Measurements from ENCODE around the gene MUC13. TPM values are rescaled to one million over a fixed set of nuclear protein-coding genes. Genes with fewer than 3 reads are reported as not detected.

MUC13 gene
- total RNA-seq, 4 donors from 2014 or later: not detected

- H3K9me3 ChIP-seq: no peaks in the 10 kb centered on the region
- WGBS, 2 donors (ENCODE audit: low coverage in 1 of 2): 95% methylated on average over 2 of the region's 3 CpGs; no CpG with 5 or more reads in 1 of the 2 donors
- H3K27me3 ChIP-seq: no peaks in the 10 kb centered on the region
- H3K27ac ChIP-seq: no peak overlapping the region
- no peaks in the 10 kb centered on the region for H3K36me3 ChIP-seq
- H3K4me1 ChIP-seq: no peaks in the 10 kb centered on the region
- H3K4me3 ChIP-seq: no peak overlapping the region
- ATAC-seq: no peak
- TF ChIP-seq EP300 (IDR thresholded peaks at IDR 0.05) (no peak), CTCF (IDR thresholded peaks at IDR 0.05) (no peak), POLR2A (IDR thresholded peaks at IDR 0.05) (no peak), POLR2AphosphoS5 (IDR thresholded peaks at IDR 0.05) (no peak)
Observed at GRCh38 chr3:124915254-124915653, 19.3 kb downstream of the MUC13 start.

GRCh38 chr3:124907957-124908356 is 26.6 kb downstream of the MUC13 start:
- ATAC-seq: no peak
- TF ChIP-seq POLR2AphosphoS5 (IDR thresholded peaks at IDR 0.05) (no peak), EP300 (IDR thresholded peaks at IDR 0.05) (no peak), CTCF (IDR thresholded peaks at IDR 0.05) (no peak)
- Histone ChIP-seq H3K27ac (no peak overlapping the region), H3K36me3 (no peaks in the 10 kb centered on the region), H3K4me3 (no peak overlapping the region), H3K4me1 (no peaks in the 10 kb centered on the region), H3K27me3 (no peaks in the 10 kb centered on the region), H3K9me3 (no peaks in the 10 kb centered on the region)
- WGBS, 2 donors (ENCODE audit: low coverage in 1 of 2): 71 to 78% methylated on average over 4 to 9 of the region's 9 CpGs

GRCh38 chr3:124904835-124905492 is 29.6 kb downstream of the MUC13 start:
- TF ChIP-seq POLR2A (IDR thresholded peaks at IDR 0.05) (no peak), EP300 (IDR thresholded peaks at IDR 0.05) (no peak), POLR2AphosphoS5 (IDR thresholded peaks at IDR 0.05) (no peak), CTCF (IDR thresholded peaks at IDR 0.05) (no peak)
- H3K27me3 ChIP-seq: no peaks in the 10 kb centered on the region
- 78 to 85% methylated on average over 5 to 6 of the region's 6 CpGs for WGBS, 2 donors (ENCODE audit: low coverage in 1 of 2)

GRCh38 chr3:124903896-124904834 is 30.4 kb downstream of the MUC13 start:
- Histone ChIP-seq H3K27ac (no peak overlapping the region), H3K4me3 (no peak overlapping the region), H3K27me3 (no peaks in the 10 kb centered on the region), H3K4me1 (peaks cover 0 to 14% (median 0%) of the 10 kb centered on the region in 3 donors), H3K9me3 (no peaks in the 10 kb centered on the region), H3K36me3 (no peaks in the 10 kb centered on the region)
- 47 to 78% methylated on average over 1 of the region's 1 CpG for WGBS, 2 donors (ENCODE audit: low coverage in 1 of 2)
- no peak for ATAC-seq
- no peak for TF ChIP-seq EP300 (IDR thresholded peaks at IDR 0.05)
- TF ChIP-seq POLR2AphosphoS5 (IDR thresholded peaks at IDR 0.05): no peak
- TF ChIP-seq CTCF (IDR thresholded peaks at IDR 0.05): no peak
- TF ChIP-seq POLR2A (IDR thresholded peaks at IDR 0.05): no peak

More at GRCh38 chr3:124904835-124905492, 29.6 kb downstream of the MUC13 start:
- Histone ChIP-seq H3K36me3 (no peaks in the 10 kb centered on the region), H3K9me3 (no peaks in the 10 kb centered on the region), H3K4me1 (peaks cover 0 to 14% (median 0%) of the 10 kb centered on the region in 3 donors), H3K27ac (no peak overlapping the region), H3K4me3 (no peak overlapping the region)
- no peak for ATAC-seq
